PC-3 (cell line): ENCODE measurements around the gene NPTX2. TPM values are rescaled to one million over a fixed set of nuclear protein-coding genes. Genes with fewer than 3 reads are reported as not detected.
A peak's percentile ranks its signal among the peaks of the same experiment; 100 is the strongest.

ENCODE experiments used
- ATAC-seq: fragments of 200-7000 bp; cut with Tn5 transposase; 2 replicates; pipeline ENCODE4 v1.9.1; 2020; ENCODE audit warnings: mild to moderate bottlenecking, moderate library complexity
- BruUV-seq: library from RNA; stranded (reverse); fragments of 400-500 nt; replicated peaks from 2 replicates; lab custom pipeline; 2021; lab: Mats Ljungman, UMichigan
- CTCF ChIA-PET: fragments of 300-600 bp; sonication (Branson Sonifier 250); formaldehyde crosslinking; loops from one replicate; lab custom pipeline; 2022; ENCODE audit warnings: antibody characterized with exemption; lab: Charles Lee
- POLR2A ChIA-PET: fragments of 300-600 bp; sonication (Branson Sonifier 250); formaldehyde crosslinking; loops from one replicate; lab custom pipeline; 2022; ENCODE audit warnings: antibody characterized with exemption; ENCODE audit not compliant: unreplicated experiment; lab: Charles Lee
- DNase-seq: peaks from one replicate; pipeline ENCODE4 v3.0.0-alpha.2; 2015
- H2AFZ ChIP-seq: fragments of 300-600 bp; sonication (generic); 2 replicates; pipeline ENCODE4 v1.6.0; 2016; ENCODE audit warnings: antibody characterized with exemption, low read length
- H3F3A ChIP-seq: fragments of 300-600 bp; sonication (generic); one replicate; pipeline ENCODE4 v1.6.0; 2017; ENCODE audit warnings: antibody characterized with exemption, low read length, control low read depth, mild to moderate bottlenecking; ENCODE audit not compliant: unreplicated experiment
- H3K27ac ChIP-seq: fragments of 300-600 bp; sonication (generic); 2 replicates; pipeline ENCODE4 v1.5.1; 2016; ENCODE audit warnings: mild to moderate bottlenecking, low read length
- H3K27me3 ChIP-seq: fragments of 300-600 bp; sonication (generic); 2 replicates; pipeline ENCODE4 v1.6.1; 2016; ENCODE audit warnings: low read length, mixed read lengths
- H3K36me3 ChIP-seq: fragments of 300-600 bp; sonication (generic); 2 replicates; pipeline ENCODE4 v1.6.1; 2016; ENCODE audit warnings: low read depth, mixed run types, low read length, mixed read lengths
- H3K4me1 ChIP-seq: fragments of 300-600 bp; sonication (generic); 2 replicates; pipeline ENCODE4 v1.5.1; 2016; ENCODE audit warnings: low read length; ENCODE audit not compliant: insufficient read depth
- H3K4me2 ChIP-seq: fragments of 300-600 bp; sonication (generic); 2 replicates; pipeline ENCODE4 v1.6.0; 2016; ENCODE audit warnings: low read length
- H3K4me3 ChIP-seq: fragments of 300-600 bp; sonication (generic); 2 replicates; pipeline ENCODE4 v1.5.1; 2016; ENCODE audit warnings: mild to moderate bottlenecking, low read length, mixed read lengths
- H3K79me2 ChIP-seq: fragments of 300-600 bp; sonication (generic); 2 replicates; pipeline ENCODE4 v1.6.1; 2017; ENCODE audit warnings: low read length, mixed read lengths
- H3K9ac ChIP-seq: fragments of 300-600 bp; sonication (generic); 2 replicates; pipeline ENCODE4 v1.6.0; 2016; ENCODE audit warnings: mild to moderate bottlenecking, low read length
- H3K9me2 ChIP-seq: fragments of 300-600 bp; sonication (generic); replicated peaks from 2 replicates; pipeline ENCODE4 v1.6.1; 2016; ENCODE audit warnings: mixed run types, low read length, mixed read lengths
- H3K9me3 ChIP-seq: fragments of 300-600 bp; sonication (generic); 2 replicates; pipeline ENCODE4 v1.6.1; 2016; ENCODE audit warnings: low read length, mixed read lengths
- H4K20me1 ChIP-seq: fragments of 300-600 bp; sonication (generic); 2 replicates; pipeline ENCODE4 v1.6.1; 2016; ENCODE audit warnings: low read length, mixed read lengths
- CTCF ChIP-seq: fragments of 300-600 bp; sonication (generic); conservative IDR thresholded peaks from 2 replicates; pipeline ENCODE4 v1.5.1; 2017; ENCODE audit warnings: antibody characterized with exemption, low read depth, mild to moderate bottlenecking, low read length
- EZH2 ChIP-seq: fragments of 300-600 bp; sonication (generic); IDR thresholded peaks from one replicate; pipeline ENCODE4 v1.6.1; 2017; ENCODE audit warnings: antibody characterized with exemption, mild to moderate bottlenecking, low read length; ENCODE audit not compliant: unreplicated experiment
- EZH2phosphoT487 ChIP-seq: fragments of 300-600 bp; sonication (generic); IDR thresholded peaks from 2 replicates; pipeline ENCODE4 v1.6.1; 2018; ENCODE audit warnings: mild to moderate bottlenecking, antibody characterized with exemption, low read length, borderline replicate concordance
- intact Hi-C: fragments of 100-400 bp; cut with micrococcal nuclease; formaldehyde crosslinking; loops from 2 replicates; pipeline ENCODE4 v1.9.0; 2023
- total RNA-seq: library from RNA; depleted of rRNA; stranded (reverse); fragments of >200 nt; gene quantifications from 2 replicates; pipeline ENCODE4 v1.2.3, GENCODE V29; 2014

Gene NPTX2
- total RNA-seq, 1 experiment from 2014 or later, result not detected

- ATAC-seq (no peak), DNase-seq (no peak)
- Histone ChIP-seq H3F3A (no peaks in the 10 kb centered on the region), H3K4me3 (no peak overlapping the region), H3K27me3 (peaks cover 46% of the 10 kb centered on the region), H3K27ac (no peak overlapping the region), H3K9ac (no peak overlapping the region), H3K36me3 (no peaks in the 10 kb centered on the region), H3K79me2 (no peaks in the 10 kb centered on the region), H2AFZ (no peak overlapping the region), H4K20me1 (no peaks in the 10 kb centered on the region), H3K4me2 (no peak overlapping the region), H3K4me1 (no peaks in the 10 kb centered on the region), H3K9me3 (no peaks in the 10 kb centered on the region), H3K9me2 (no peaks in the 10 kb centered on the region)
- CTCF ChIA-PET, result no interaction called here
- intact Hi-C loops, result no loop called here
- no TSS peak for BruUV-seq
- no peak for TF ChIP-seq CTCF
- TF ChIP-seq EZH2phosphoT487, result no peak
- no peak for TF ChIP-seq EZH2
- POLR2A ChIA-PET, result no interaction called here
Measured at GRCh38 chr7:98603399-98603788, 13.7 kb upstream of the NPTX2 start.

GRCh38 chr7:98613601-98614425 lies 3.3 kb upstream of the NPTX2 start:
- intact Hi-C loops, result no loop called here
- no peaks in the 10 kb centered on the region for H3K79me2 ChIP-seq
- H3K36me3 ChIP-seq, result no peaks in the 10 kb centered on the region
- H3K4me3 ChIP-seq, result no peak overlapping the region
- CTCF ChIA-PET, result no interaction called here
- no peak overlapping the region for H3K9ac ChIP-seq
- no peaks in the 10 kb centered on the region for H3K9me2 ChIP-seq
- no peaks in the 10 kb centered on the region for H3K4me1 ChIP-seq
- ATAC-seq, result no peak
- no TSS peak for BruUV-seq
- POLR2A ChIA-PET, result interaction anchor here (0.6 kb wide), 1 partner anchor 17 kb away, joined by 4 read pairs; no protein-coding TSS in a partner anchor
- no peaks in the 10 kb centered on the region for H3F3A ChIP-seq
- 0 out of 2 replicates have a peak, but pooled peaks cover 2% of the 10 kb centered on the region for H4K20me1 ChIP-seq
- no peak overlapping the region for H3K4me2 ChIP-seq
- H3K27me3 ChIP-seq, result peaks cover 29% of the 10 kb centered on the region
- no peak overlapping the region for H2AFZ ChIP-seq
- DNase-seq, result peak; percentile 47
- no peak for TF ChIP-seq EZH2phosphoT487
- TF ChIP-seq CTCF, result no peak
- TF ChIP-seq EZH2, result no peak
- H3K9me3 ChIP-seq, result no peaks in the 10 kb centered on the region
- H3K27ac ChIP-seq, result no peak overlapping the region

GRCh38 chr7:98616381-98617050 lies 569 bp upstream of the NPTX2 start:
- Histone ChIP-seq H3K36me3 (no peaks in the 10 kb centered on the region), H2AFZ (no peak overlapping the region), H3K9me3 (no peaks in the 10 kb centered on the region), H3F3A (no peaks in the 10 kb centered on the region), H3K4me2 (no peak overlapping the region), H3K4me3 (no peak overlapping the region), H3K4me1 (no peaks in the 10 kb centered on the region), H3K79me2 (no peaks in the 10 kb centered on the region), H3K9ac (no peak overlapping the region), H3K27me3 (peaks cover 50% of the 10 kb centered on the region), H3K9me2 (no peaks in the 10 kb centered on the region), H3K27ac (no peak overlapping the region), H4K20me1 (0 out of 2 replicates have a peak, but pooled peaks cover 3% of the 10 kb centered on the region)
- intact Hi-C loops, result no loop called here
- DNase-seq (no peak), ATAC-seq (no peak)
- no peak for TF ChIP-seq CTCF
- no peak for TF ChIP-seq EZH2
- TF ChIP-seq EZH2phosphoT487, result no peak
- BruUV-seq, result no TSS peak
- ChIA-PET CTCF (no interaction called here), POLR2A (no interaction called here)
